Measurements from ENCODE around the gene ASB10. TPM values are rescaled to one million over a fixed set of nuclear protein-coding genes. Genes with fewer than 3 reads are reported as not detected.

ASB10 gene
- total and polyA plus RNA-seq, 2 donors (not counting 1 experiment from before 2014, with no cell fraction given), result not detected

GRCh38 chr7:151188252-151188542 lies 1.1 kb upstream of the ASB10 start:
- intact Hi-C loops (cut with micrococcal nuclease), result no loop called here
- WGBS (ENCODE audit: insufficient coverage), result 28% methylated on average over 4 of the region's 5 CpGs

More at GRCh38 chr7:151188252-151188542, 1.1 kb upstream of the ASB10 start:
- Histone ChIP-seq H3K4me2 (replicated peaks; ENCODE audit: low read depth, low read length, poor library complexity, severe bottlenecking) (no peak overlapping the region), H3K9me3 (ENCODE audit: control extremely low read depth in 1 of 3, control insufficient read depth in 2 of 3, insufficient read depth in 1 of 3, low read length in 2 of 3) (no peaks in the 10 kb centered on the region), H4K20me1 (ENCODE audit: control insufficient read depth, insufficient read depth, low read length, poor library complexity, severe bottlenecking) (no peaks in the 10 kb centered on the region), H2AFZ (ENCODE audit: insufficient read depth, low read depth, low read length, poor library complexity, severe bottlenecking) (no peak overlapping the region), H3K36me3 (replicated peaks in 1 of 2; ENCODE audit: control extremely low read depth in 1 of 2, control insufficient read depth in 1 of 2, extremely low read depth in 1 of 2, insufficient read depth in 2 of 2, low read length in 1 of 2) (no peaks in the 10 kb centered on the region), H3K4me3 (ENCODE audit: control extremely low read depth in 1 of 5, extremely low read depth in 1 of 5, insufficient read depth in 1 of 5, low read depth in 2 of 5, low read length in 4 of 5) (no peak overlapping the region), H3K4me1 (ENCODE audit: control insufficient read depth in 2 of 2, insufficient read depth in 2 of 2, low read length in 2 of 2) (no peaks in the 10 kb centered on the region), H3K9ac (ENCODE audit: low read length) (no peak overlapping the region), H3K79me2 (ENCODE audit: control insufficient read depth, insufficient read depth, low read length) (no peaks in the 10 kb centered on the region), H3K27me3 (replicated peaks in 1 of 4; ENCODE audit: control extremely low read depth in 1 of 4, control insufficient read depth in 3 of 4, insufficient read depth in 4 of 4, low read length in 3 of 4) (peaks cover 0 to 8% (median 0%) of the 10 kb centered on the region in 4 experiments), H3K27ac (ENCODE audit: low read length in 2 of 2) (no peak overlapping the region)
- DNase-seq, result no peak
- Mint-ChIP-seq H3K4me1 (peaks cover 4% of the 10 kb centered on the region), H3K27me3 (peaks cover 25% of the 10 kb centered on the region), H3K27ac (no peak overlapping the region), H3K4me3 (no peak overlapping the region), H3K9me3 (ENCODE audit: insufficient read depth) (no peaks in the 10 kb centered on the region)
- ChIA-PET POLR2A (no interaction called here), CTCF (no interaction called here)
- ATAC-seq (ENCODE audit: low read depth), result no peak
- TF ChIP-seq CTCF (IDR thresholded peaks at IDR 0.05) (no peak), EZH2 (IDR thresholded peaks at IDR 0.05; ENCODE audit: borderline replicate concordance, insufficient read depth, low read depth, low read length, poor library complexity, severe bottlenecking) (no peak)
